ENCODE results near the gene TTC27. TPM values are rescaled to one million over a fixed set of nuclear protein-coding genes. Genes with fewer than 3 reads are reported as not detected.
"Not testable (repeated sequence)": the region's sequence is repeated elsewhere in the genome, so short reads cannot be mapped to it uniquely, and the experiment has no call there.

TTC27 gene
- total RNA-seq, result 8.4 TPM
- long read RNA-seq, transcript TTC27-201 (20 exons, 2,876 nt), result major isoform, 20 of 31 reads
- long read RNA-seq, partial matches to known transcripts, result 5 of 31 reads
- long read RNA-seq, other reads (novel, unspliced or antisense), result 6 of 31 reads

- ATAC-seq (ENCODE audit: poor library complexity), result peak; percentile 99
- intact Hi-C loops (cut with DNase I), result no loop called here
- peak; percentile 98 for DNase-seq
Observed at GRCh38 chr2:32627814-32628579, at the start of gene TTC27. Gene TTC27 (plus strand): TSS chr2:32628050. CDS start chr2:32628293, 243 bp downstream.

GRCh38 chr2:32591669-32592463 is 36.0 kb upstream of the TTC27 start:
- intact Hi-C loops (cut with DNase I), result no loop called here
- no peak for DNase-seq
- ATAC-seq (ENCODE audit: poor library complexity), result peak; percentile 25

GRCh38 chr2:32594573-32594972 is 33.3 kb upstream of the TTC27 start:
- ATAC-seq (ENCODE audit: poor library complexity) (no peak), DNase-seq (no peak)
- intact Hi-C loops (cut with DNase I), result no loop called here

GRCh38 chr2:32611366-32611765 is 16.5 kb upstream of the TTC27 start:
- no peak for ATAC-seq (ENCODE audit: poor library complexity)
- intact Hi-C loops (cut with DNase I), result no loop called here
- DNase-seq, result no peak

GRCh38 chr2:32611771-32612170 is 16.1 kb upstream of the TTC27 start:
- ATAC-seq (ENCODE audit: poor library complexity), result no peak

GRCh38 chr2:32614084-32614483 is 13.8 kb upstream of the TTC27 start:
- ATAC-seq (ENCODE audit: poor library complexity) (no peak), DNase-seq (no peak)
- intact Hi-C loops (cut with DNase I), result no loop called here

More at GRCh38 chr2:32611771-32612170, 16.1 kb upstream of the TTC27 start:
- intact Hi-C loops (cut with DNase I), result no loop called here
- no peak for DNase-seq

- intact Hi-C loops (cut with DNase I), result no loop called here
- ATAC-seq (ENCODE audit: poor library complexity), result no peak
- no peak for DNase-seq
Observed at GRCh38 chr2:32617599-32618189, 10.2 kb upstream of the TTC27 start.

- no peak for DNase-seq
- ATAC-seq (ENCODE audit: poor library complexity), result peak; percentile 61
- intact Hi-C loops (cut with DNase I), result no loop called here
Observed at GRCh38 chr2:32622570-32623310, 5.1 kb upstream of the TTC27 start.

- intact Hi-C loops (cut with DNase I), result no loop called here
- DNase-seq (no peak), ATAC-seq (ENCODE audit: poor library complexity) (no peak)
Observed at GRCh38 chr2:32623311-32623706, 4.5 kb upstream of the TTC27 start.

- DNase-seq, result no peak
- ATAC-seq (ENCODE audit: poor library complexity), result no peak
- intact Hi-C loops (cut with DNase I), result no loop called here
Observed at GRCh38 chr2:32624812-32625211, 3.0 kb upstream of the TTC27 start.

GRCh38 chr2:32626639-32627221 is 1.1 kb upstream of the TTC27 start:
- no peak for ATAC-seq (ENCODE audit: poor library complexity)
- DNase-seq, result no peak
- intact Hi-C loops (cut with DNase I), result no loop called here

- peak; percentile 61 for ATAC-seq (ENCODE audit: poor library complexity)
- DNase-seq, result peak; percentile 59
- intact Hi-C loops (cut with DNase I), result no loop called here
Observed at GRCh38 chr2:32627441-32627813, 423 bp upstream of the TTC27 start.

GRCh38 chr2:32632089-32632488 is 4.2 kb downstream of the TTC27 start:
- no peak for ATAC-seq (ENCODE audit: poor library complexity)
- no peak for DNase-seq

GRCh38 chr2:32633040-32633439 is 5.2 kb downstream of the TTC27 start:
- intact Hi-C loops (cut with DNase I), result no loop called here
- no peak for DNase-seq
- no peak for ATAC-seq (ENCODE audit: poor library complexity)

More at GRCh38 chr2:32632089-32632488, 4.2 kb downstream of the TTC27 start:
- intact Hi-C loops (cut with DNase I), result no loop called here

- DNase-seq; intact Hi-C loops (cut with DNase I); ATAC-seq (ENCODE audit: poor library complexity): not testable (repeated sequence)
Observed at GRCh38 chr2:32638548-32638947, 10.7 kb downstream of the TTC27 start.

GRCh38 chr2:32641180-32641579 is 13.3 kb downstream of the TTC27 start:
- intact Hi-C loops (cut with DNase I), result no loop called here
- ATAC-seq (ENCODE audit: poor library complexity) (no peak), DNase-seq (no peak)

GRCh38 chr2:32647180-32647651 is 19.4 kb downstream of the TTC27 start:
- ATAC-seq (ENCODE audit: poor library complexity) (peak; percentile 79), DNase-seq (no peak)
- intact Hi-C loops (cut with DNase I), result no loop called here

- DNase-seq, result no peak
- intact Hi-C loops (cut with DNase I), result no loop called here
- no peak for ATAC-seq (ENCODE audit: poor library complexity)
Observed at GRCh38 chr2:32652555-32653209, 24.8 kb downstream of the TTC27 start.
